Spleen (tissue), 11 donors: ENCODE measurements around the gene C11orf71. TPM values are rescaled to one million over a fixed set of nuclear protein-coding genes. Genes with fewer than 3 reads are reported as not detected.

Experiments used
- DNase-seq: peaks from one replicate; pipeline ENCODE4 v3.0.0-alpha.2; 2020
- H3K27ac ChIP-seq, 8 donors: fragments of 200-600 bp; sonication (generic) in 7 of 8; 1 replicate in 4 of 8; 2 replicates in 4 of 8; pipeline versions ENCODE4 v1.5.0 to v1.8.0; 2016 to 2021; ENCODE audit warnings: inconsistent platforms in 4 of 8, mild to moderate bottlenecking in 4 of 8, moderate library complexity in 1 of 8
- H3K27me3 ChIP-seq, 7 donors: fragments of 200-600 bp; sonication (generic) in 6 of 7; replicated peaks in 1 of 7; 1 replicate in 4 of 7; 2 replicates in 3 of 7; pipeline versions ENCODE4 v1.5.0 to v1.8.0; 2016 to 2021; ENCODE audit warnings: inconsistent platforms in 3 of 7, mild to moderate bottlenecking in 1 of 7
- H3K36me3 ChIP-seq, 6 donors: fragments of 200-600 bp; sonication (generic) in 5 of 6; 1 replicate in 4 of 6; 2 replicates in 2 of 6; pipeline versions ENCODE4 v1.5.0 to v1.8.0; 2016 to 2021; ENCODE audit warnings: inconsistent platforms in 2 of 6
- H3K4me1 ChIP-seq, 6 donors: fragments of 200-600 bp; sonication (generic) in 5 of 6; 1 replicate in 3 of 6; 2 replicates in 3 of 6; pipeline versions ENCODE4 v1.5.0 to v1.8.0; 2016 to 2021; ENCODE audit warnings: inconsistent platforms in 3 of 6
- H3K4me3 ChIP-seq, 8 donors: fragments of 200-600 bp; sonication (generic) in 7 of 8; 1 replicate in 4 of 8; 2 replicates in 4 of 8; pipeline versions ENCODE4 v1.5.0 to v1.8.0; 2016 to 2021; ENCODE audit warnings: inconsistent platforms in 4 of 8, mild to moderate bottlenecking in 4 of 8, moderate library complexity in 2 of 8
- H3K9me3 ChIP-seq, 8 donors: fragments of 200-600 bp; sonication (generic) in 7 of 8; 1 replicate in 4 of 8; 2 replicates in 4 of 8; pipeline versions ENCODE4 v1.5.0 to v1.8.0; 2016 to 2021; ENCODE audit warnings: inconsistent platforms in 4 of 8
- POLR2A ChIP-seq, 3 donors: fragments of 450-650 bp; IDR thresholded peaks; one replicate each; pipeline ENCODE4 v1.5.1; 2017; ENCODE audit warnings: antibody characterized with exemption in 3 of 3, mild to moderate bottlenecking in 1 of 3
- POLR2AphosphoS5 ChIP-seq, 3 donors: sonication (generic); formaldehyde crosslinking; IDR thresholded peaks; one replicate each; pipeline ENCODE4 v1.5.1; 2017; ENCODE audit warnings: antibody characterized with exemption in 3 of 3
- WGBS, 5 donors: extraction: QIAGEN DNeasy Blood & Tissue Kit in 3 of 5; methylation state at CpG; one replicate each; pipeline versions ENCODE4 v1.1.5 to v1.1.7; 2013 to 2018; 5-methylcytosine and 5-hydroxymethylcytosine counted together
- intact Hi-C: fragments of 100-400 bp; cut with DNase I; formaldehyde crosslinking; loops from one replicate; pipeline ENCODE4 v1.15.0; 2023; ENCODE audit warnings: low total_unique reads
- polyA plus RNA-seq, 3 donors: library from polyadenylated mRNA; stranded (reverse); fragments of 200-250 nt; gene quantifications; one replicate each; pipeline ENCODE4 v1.2.1, GENCODE V29; 2013
- total RNA-seq, 7 donors: library from RNA; depleted of rRNA in 3 of 7; stranded (reverse); fragments of >200 nt in 3 of 7; fragmentation: NEBNext Ultra II Directional in 4 of 7; extraction: Animal tissue kit (Norgen Biotek cat#: 25700) in 4 of 7; gene quantifications; one replicate each; pipeline versions ENCODE4 v1.1.0 to v1.2.1, GENCODE V29; 2016 to 2021
- TF ChIP-seq, protein P1 (sequence below), 11 experiments: fragments of 200-600 bp in 7 of 11; fragments of 450-650 bp in 4 of 11; sonication (generic) in 4 of 11; IDR thresholded peaks in 8 of 11; conservative IDR thresholded peaks in 3 of 11; 1 replicate in 7 of 11; 2 replicates in 4 of 11; pipeline versions ENCODE4 v1.4.0 to v1.8.0; 2016 to 2021; ENCODE audit warnings: antibody characterized with exemption in 11 of 11, inconsistent platforms in 4 of 11, mild to moderate bottlenecking in 1 of 11
- donor health status: healthy with polysubstance abuse.
- donor health status: DM: no; HTN: no; CAD: no; lungs with moderate emphysema.
- donor health status: DM: no; HTN: no; CAD: no.
- donor health status: Bipolar disorder and iron deficiency.
- donor health status: healthy.
- donor health status: DM: no; HTN: no; CAD: no.
- donor health status: DM: yes; HTN: yes; CAD: no.

C11orf71 gene
- total and polyA plus RNA-seq, 10 donors, result 6.9 to 15.2 (median 11.1) TPM

DNA sequence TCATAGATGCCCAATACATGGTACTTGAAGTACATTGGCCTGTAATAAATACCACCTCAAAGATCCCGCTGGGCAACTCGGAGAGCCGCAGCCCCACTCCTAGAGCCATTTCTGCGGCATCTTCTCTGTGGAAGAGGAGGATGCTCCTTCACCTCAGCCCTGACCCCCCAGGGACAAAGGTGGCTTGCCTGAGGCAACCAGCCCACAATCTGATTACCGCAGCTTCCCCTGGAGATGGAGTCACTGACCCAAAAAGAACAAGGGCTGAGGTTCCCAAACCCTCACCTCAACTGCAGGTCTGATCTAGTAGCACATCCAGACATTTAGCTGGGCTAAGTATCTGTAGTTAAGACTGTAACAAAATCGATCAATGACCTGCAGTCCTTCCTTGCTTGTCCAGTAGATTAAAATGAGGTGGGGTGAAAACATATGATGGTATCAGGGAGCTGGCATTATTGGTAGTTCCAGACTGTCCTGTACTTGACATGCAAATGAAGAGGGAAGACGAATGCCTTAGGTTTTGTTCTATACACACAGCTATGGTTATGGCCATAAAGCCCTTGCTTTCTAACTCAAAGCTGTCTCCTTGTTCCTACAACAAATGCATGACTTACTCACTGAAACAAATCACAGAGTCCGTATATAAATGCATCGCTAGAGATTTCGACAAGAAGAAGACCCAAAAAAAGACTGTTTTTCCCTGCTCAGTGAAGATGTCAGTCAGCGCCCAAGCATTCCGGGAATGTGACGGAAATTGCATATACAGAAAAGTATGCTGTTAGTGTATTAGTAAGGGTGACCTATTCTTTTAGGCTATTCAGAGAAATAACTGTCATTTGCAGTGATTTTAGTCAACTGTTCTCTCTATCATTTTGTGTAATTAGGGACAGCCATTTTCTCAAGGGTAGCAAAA lies 33.7 kb downstream of the C11orf71 start:
- peaks cover 0 to 11% (median 0%) of the 10 kb centered on the region in 7 donors for H3K27me3 ChIP-seq
- no peak for DNase-seq
- H3K9me3 ChIP-seq, result no peaks in the 10 kb centered on the region
- no peak overlapping the region for H3K4me3 ChIP-seq
- TF ChIP-seq POLR2AphosphoS5 (IDR thresholded peaks at IDR 0.05), result no peak
- TF ChIP-seq, protein P1, sequence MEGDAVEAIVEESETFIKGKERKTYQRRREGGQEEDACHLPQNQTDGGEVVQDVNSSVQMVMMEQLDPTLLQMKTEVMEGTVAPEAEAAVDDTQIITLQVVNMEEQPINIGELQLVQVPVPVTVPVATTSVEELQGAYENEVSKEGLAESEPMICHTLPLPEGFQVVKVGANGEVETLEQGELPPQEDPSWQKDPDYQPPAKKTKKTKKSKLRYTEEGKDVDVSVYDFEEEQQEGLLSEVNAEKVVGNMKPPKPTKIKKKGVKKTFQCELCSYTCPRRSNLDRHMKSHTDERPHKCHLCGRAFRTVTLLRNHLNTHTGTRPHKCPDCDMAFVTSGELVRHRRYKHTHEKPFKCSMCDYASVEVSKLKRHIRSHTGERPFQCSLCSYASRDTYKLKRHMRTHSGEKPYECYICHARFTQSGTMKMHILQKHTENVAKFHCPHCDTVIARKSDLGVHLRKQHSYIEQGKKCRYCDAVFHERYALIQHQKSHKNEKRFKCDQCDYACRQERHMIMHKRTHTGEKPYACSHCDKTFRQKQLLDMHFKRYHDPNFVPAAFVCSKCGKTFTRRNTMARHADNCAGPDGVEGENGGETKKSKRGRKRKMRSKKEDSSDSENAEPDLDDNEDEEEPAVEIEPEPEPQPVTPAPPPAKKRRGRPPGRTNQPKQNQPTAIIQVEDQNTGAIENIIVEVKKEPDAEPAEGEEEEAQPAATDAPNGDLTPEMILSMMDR (IDR thresholded peaks at IDR 0.05 in 8 of 11, conservative IDR thresholded peaks at IDR 0.05 in 3 of 11), result no peak
- TF ChIP-seq POLR2A (IDR thresholded peaks at IDR 0.05), result no peak
- WGBS, 5 donors, result 79 to 86% (median 82%) methylated on average over 13 of the region's 13 CpGs
- peak overlapping the region in 1 of 8 donors; percentile 38 for H3K27ac ChIP-seq
- intact Hi-C loops, result no loop called here
- no peaks in the 10 kb centered on the region for H3K36me3 ChIP-seq
- H3K4me1 ChIP-seq, result no peaks in the 10 kb centered on the region

DNA sequence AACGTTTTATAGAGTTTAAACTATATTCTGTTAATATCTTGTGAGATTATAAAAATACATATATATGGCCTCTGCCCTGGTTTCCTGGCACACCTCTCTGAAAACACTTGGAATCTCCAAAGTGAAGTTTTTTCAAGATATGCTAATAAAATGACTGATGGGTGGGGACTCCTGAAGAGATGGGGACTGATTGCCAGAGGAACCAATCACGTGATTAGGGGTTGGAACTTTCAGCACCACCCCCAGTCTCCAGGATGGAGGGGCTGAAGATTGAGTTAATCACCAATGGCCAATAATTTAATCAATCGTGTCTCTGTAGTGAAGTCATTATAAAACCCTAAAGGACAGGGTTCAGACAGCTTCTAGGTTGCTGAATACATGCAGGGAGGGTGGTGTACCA lies 37.4 kb downstream of the C11orf71 start:
- H3K9me3 ChIP-seq, result no peaks in the 10 kb centered on the region
- H3K27ac ChIP-seq, result no peak overlapping the region
- intact Hi-C loops, result no loop called here
- DNase-seq, result no peak
- no peaks in the 10 kb centered on the region for H3K4me1 ChIP-seq
- no peak overlapping the region for H3K4me3 ChIP-seq
- H3K27me3 ChIP-seq, result peaks cover 0 to 5% (median 0%) of the 10 kb centered on the region in 7 donors
- no peaks in the 10 kb centered on the region for H3K36me3 ChIP-seq
- WGBS, 5 donors, result 65 to 71% (median 68%) methylated on average over 3 of the region's 3 CpGs
- TF ChIP-seq POLR2AphosphoS5 (IDR thresholded peaks at IDR 0.05) (no peak), POLR2A (IDR thresholded peaks at IDR 0.05) (no peak)
- TF ChIP-seq, protein P1 (IDR thresholded peaks at IDR 0.05 in 8 of 11, conservative IDR thresholded peaks at IDR 0.05 in 3 of 11), result no peak

DNA sequence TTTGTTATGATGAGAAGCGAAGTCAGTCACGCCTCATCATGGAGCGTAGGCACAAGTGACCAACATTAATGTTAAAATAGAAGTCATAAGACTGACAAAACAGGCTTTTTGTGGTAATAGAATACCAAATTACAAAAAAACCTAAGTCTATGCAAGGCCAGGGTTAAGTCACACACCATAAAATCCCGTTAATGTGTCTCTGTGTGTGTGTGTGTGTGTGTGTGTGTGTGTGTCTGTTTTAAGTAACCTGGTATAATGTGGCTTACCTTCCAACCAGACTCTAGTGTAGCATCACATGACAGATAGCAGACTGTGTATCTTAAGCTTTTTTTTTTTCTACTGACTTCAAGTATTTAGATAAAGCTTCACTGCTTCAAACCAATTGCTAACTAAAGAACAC lies 38.0 kb downstream of the C11orf71 start:
- H3K36me3 ChIP-seq, result no peaks in the 10 kb centered on the region

DNA sequence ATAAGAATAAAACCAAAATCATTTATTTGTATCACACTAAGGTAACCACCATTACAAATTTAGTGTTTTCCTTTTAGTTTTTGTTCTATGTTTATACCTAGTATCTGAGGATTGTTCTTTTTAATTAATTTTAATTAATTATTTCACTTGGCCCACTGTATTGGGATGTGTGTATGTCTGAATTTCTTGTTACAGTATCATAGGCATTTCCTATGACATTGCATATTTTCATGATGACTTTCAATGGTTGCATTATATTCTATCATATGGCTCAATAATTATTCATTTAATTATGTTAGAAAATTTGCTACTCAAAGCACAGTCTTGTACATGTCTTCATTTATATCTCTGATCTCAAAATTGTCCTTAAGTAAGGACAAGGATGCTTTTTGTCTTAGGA lies 41.0 kb downstream of the C11orf71 start:
- intact Hi-C loops, result no loop called here
- H3K27me3 ChIP-seq, result no peaks in the 10 kb centered on the region
- no peak overlapping the region for H3K27ac ChIP-seq
- no peak overlapping the region for H3K4me3 ChIP-seq
- no peaks in the 10 kb centered on the region for H3K9me3 ChIP-seq
- TF ChIP-seq POLR2A (IDR thresholded peaks at IDR 0.05) (no peak), POLR2AphosphoS5 (IDR thresholded peaks at IDR 0.05) (no peak)
- TF ChIP-seq, protein P1 (IDR thresholded peaks at IDR 0.05 in 8 of 11, conservative IDR thresholded peaks at IDR 0.05 in 3 of 11), result no peak
- H3K36me3 ChIP-seq, result no peaks in the 10 kb centered on the region
- H3K4me1 ChIP-seq, result no peaks in the 10 kb centered on the region
- no peak for DNase-seq

More for the DNA sequence above, 38.0 kb downstream of the C11orf71 start:
- H3K9me3 ChIP-seq, result no peaks in the 10 kb centered on the region
- H3K27me3 ChIP-seq, result peaks cover 0 to 5% (median 0%) of the 10 kb centered on the region in 7 donors
- WGBS, 5 donors, result 86 to 91% (median 88%) methylated on average over 4 of the region's 4 CpGs
- intact Hi-C loops, result no loop called here
- no peak overlapping the region for H3K4me3 ChIP-seq
- no peaks in the 10 kb centered on the region for H3K4me1 ChIP-seq
- TF ChIP-seq POLR2AphosphoS5 (IDR thresholded peaks at IDR 0.05), result no peak
- no peak for TF ChIP-seq POLR2A (IDR thresholded peaks at IDR 0.05)
- TF ChIP-seq, protein P1 (IDR thresholded peaks at IDR 0.05 in 8 of 11, conservative IDR thresholded peaks at IDR 0.05 in 3 of 11), result no peak
- no peak for DNase-seq
- no peak overlapping the region for H3K27ac ChIP-seq
